HepG2 (cell line): ENCODE measurements around the gene MAP3K5. TPM values are rescaled to one million over a fixed set of nuclear protein-coding genes. Genes with fewer than 3 reads are reported as not detected.
A peak's percentile ranks its signal among the peaks of the same experiment; 100 is the strongest.

Experiments
- ATAC-seq: fragments of 200-7000 bp; cut with Tn5 transposase; 3 replicates; pipeline ENCODE4 v1.9.1; 2020; ENCODE audit warnings: mild to moderate bottlenecking, moderate library complexity
- BruUV-seq: library from RNA; stranded (reverse); fragments of 400-500 nt; replicated peaks from 2 replicates; lab custom pipeline; 2021; lab: Mats Ljungman, UMichigan
- CTCF ChIA-PET: fragments of 300-600 bp; formaldehyde crosslinking; extraction: SDS; loops from one replicate; lab custom pipeline; 2021; ENCODE audit warnings: low total read pairs, inconsistent platforms, low intra/inter-chr PET ratio; lab: Yijun Ruan, JAX
- POLR2A ChIA-PET: fragments of 350-600 bp; sonication (Branson Sonifier 250); formaldehyde crosslinking; loops from one replicate; lab custom pipeline; 2020; ENCODE audit warnings: antibody characterized with exemption, inconsistent platforms; lab: Yijun Ruan, JAX
- DNase-seq: peaks from one replicate; pipeline ENCODE4 v3.0.0-alpha.2; 2015; ENCODE audit warnings: low spot score
- FAIRE-seq: peaks from 3 replicates; lab custom pipeline; 2011; peaks lifted over from hg19 to GRCh38; lab: Jason Lieb, UNC
- H2AFZ ChIP-seq: one replicate; pipeline ENCODE4 v1.6.1; 2011; ENCODE audit warnings: low read length, inconsistent platforms
- H3K27ac ChIP-seq: fragments of 300-600 bp; 3 replicates; pipeline ENCODE4 v1.8.0; 2011; ENCODE audit warnings: mixed run types, mild to moderate bottlenecking, mixed read lengths, low read length, inconsistent platforms; ENCODE audit not compliant: insufficient read depth; ENCODE audit errors: extremely low read length
- H3K27me3 ChIP-seq, 2 experiments: fragments of 200-600 bp in 1 of 2; 2 replicates in 1 of 2; 3 replicates in 1 of 2; pipeline versions ENCODE4 v1.6.0 to v1.8.0; 2011; ENCODE audit warnings: low read length in 2 of 2, mild to moderate bottlenecking in 2 of 2, moderate library complexity in 2 of 2, inconsistent platforms in 1 of 2; ENCODE audit not compliant: insufficient read depth in 2 of 2, control insufficient read depth in 1 of 2
- H3K36me3 ChIP-seq, 2 experiments: fragments of 200-600 bp in 1 of 2; replicated peaks in 1 of 2; 2 replicates in 1 of 2; 3 replicates in 1 of 2; pipeline versions ENCODE4 v1.5.1 to v1.8.0; 2011; ENCODE audit warnings: low read length in 2 of 2, inconsistent platforms in 1 of 2; ENCODE audit not compliant: insufficient read depth in 2 of 2, control insufficient read depth in 1 of 2
- H3K4me1 ChIP-seq: 2 replicates; pipeline ENCODE4 v1.5.1; 2012; ENCODE audit warnings: low read length, inconsistent platforms; ENCODE audit not compliant: insufficient read depth
- H3K4me2 ChIP-seq: 2 replicates; pipeline ENCODE4 v1.6.0; 2011; ENCODE audit warnings: low read depth, low read length, inconsistent platforms
- H3K4me3 ChIP-seq, 3 experiments: fragments of 200-600 bp in 1 of 3; sonication (generic), shearing (Covaris generic) in 1 of 3; replicated peaks in 1 of 3; 2 replicates each; pipeline ENCODE4 v1.5.1; 2011 to 2016; ENCODE audit warnings: low read length in 3 of 3, inconsistent platforms in 2 of 3, low read depth in 2 of 3, mild to moderate bottlenecking in 2 of 3, control low read depth in 1 of 3, mixed read lengths in 1 of 3; ENCODE audit not compliant: insufficient read depth in 1 of 3
- H3K79me2 ChIP-seq: one replicate; pipeline ENCODE4 v1.6.1; 2011; ENCODE audit warnings: low read length, inconsistent platforms; ENCODE audit not compliant: insufficient read depth
- H3K9ac ChIP-seq: 2 replicates; pipeline ENCODE4 v1.6.0; 2011; ENCODE audit warnings: mild to moderate bottlenecking, low read depth, low read length, inconsistent platforms; ENCODE audit not compliant: insufficient read depth
- H3K9me3 ChIP-seq: 2 replicates; pipeline ENCODE4 v1.5.1; 2012; ENCODE audit warnings: mild to moderate bottlenecking, low read length
- H4K20me1 ChIP-seq: 2 replicates; pipeline ENCODE4 v1.6.0; 2011; ENCODE audit warnings: inconsistent platforms, mild to moderate bottlenecking, low read length, moderate library complexity; ENCODE audit not compliant: insufficient read depth
- AFF4 ChIP-seq: sonication (generic); formaldehyde crosslinking; IDR thresholded peaks from 2 replicates; pipeline ENCODE4 v1.4.0; 2020; ENCODE audit warnings: missing genetic modification reagents
- GTF3A ChIP-seq: sonication (generic); formaldehyde crosslinking; conservative IDR thresholded peaks from 2 replicates; pipeline ENCODE4 v1.4.0; 2020; ENCODE audit warnings: mild to moderate bottlenecking, missing genetic modification reagents
- MATR3 ChIP-seq: sonication (generic); formaldehyde crosslinking; IDR thresholded peaks from 2 replicates; pipeline ENCODE4 v1.4.0; 2020; ENCODE audit warnings: missing genetic modification reagents
- SP1 ChIP-seq, 2 experiments: fragments of 450-650 bp in 1 of 2; sonication (generic) in 1 of 2; formaldehyde crosslinking in 1 of 2; IDR thresholded peaks; 2 replicates each; pipeline versions ENCODE4 v1.4.0 to v1.6.1; 2016 to 2020; ENCODE audit warnings: missing genetic modification reagents in 1 of 2
- TARDBP ChIP-seq: sonication (generic); formaldehyde crosslinking; IDR thresholded peaks from 2 replicates; pipeline ENCODE4 v1.8.0; 2022; ENCODE audit warnings: mild to moderate bottlenecking, missing genetic modification reagents
- ZNF572 ChIP-seq: sonication (generic); formaldehyde crosslinking; IDR thresholded peaks from 2 replicates; pipeline ENCODE4 v1.5.1; 2020; ENCODE audit warnings: mild to moderate bottlenecking, missing genetic modification reagents
- ZNF629 ChIP-seq: sonication (generic); formaldehyde crosslinking; conservative IDR thresholded peaks from 2 replicates; pipeline ENCODE4 v1.5.0; 2020; ENCODE audit warnings: missing genetic modification reagents
- ZNF672 ChIP-seq: sonication (generic); formaldehyde crosslinking; IDR thresholded peaks from 2 replicates; pipeline ENCODE4 v1.8.1; 2022; ENCODE audit warnings: missing genetic modification reagents
- ZSCAN31 ChIP-seq: sonication (generic); formaldehyde crosslinking; IDR thresholded peaks from 2 replicates; pipeline ENCODE4 v1.5.0; 2020; ENCODE audit warnings: low read depth, mild to moderate bottlenecking, missing genetic modification reagents
- WGBS: methylation state at CpG from one replicate; pipeline ENCODE4 v1.1.6; 2017; ENCODE audit warnings: low lambda C conversion rate; 5-methylcytosine and 5-hydroxymethylcytosine counted together
- in situ Hi-C: cut with HindIII; loops from 2 replicates; pipeline ENCODE4 v1.10.0; 2017; ENCODE audit warnings: low pct_unique_long_range_greater_than_20kb; ENCODE audit not compliant: extremely low pct_ligation_motif_present
- intact Hi-C: fragments of 100-400 bp; cut with micrococcal nuclease; formaldehyde crosslinking; loops from one replicate; pipeline ENCODE4 v1.10.0; 2022; ENCODE audit not compliant: unreplicated experiment
- polyA plus RNA-seq, 8 experiments: library from polyadenylated mRNA; depleted of rRNA in 3 of 8; stranded (reverse) in 7 of 8; unstranded in 1 of 8; fragments of >200 nt; fragmentation: Illumina TruSeq in 4 of 8; extraction: Trizol in 4 of 8; gene quantifications; 2 replicates each; pipeline versions ENCODE4 v1.2.1 to v1.2.3, GENCODE V29; 2011 to 2016; ENCODE audit warnings: low read depth in 4 of 8, missing spikeins in 1 of 8, mixed read lengths in 1 of 8; ENCODE audit not compliant: insufficient read depth in 1 of 8
- total RNA-seq, 5 experiments: library from RNA; depleted of rRNA; stranded (reverse); fragments of >200 nt; fragmentation: Illumina TruSeq; extraction: Trizol; gene quantifications; 2 replicates each; pipeline ENCODE4 v1.2.3, GENCODE V29; 2016; ENCODE audit warnings: low read depth in 1 of 5
- TF ChIP-seq, protein P1 (sequence below): sonication (generic); formaldehyde crosslinking; IDR thresholded peaks from 2 replicates; pipeline ENCODE4 v1.5.1; 2020; ENCODE audit warnings: mild to moderate bottlenecking, missing genetic modification reagents, borderline replicate concordance

The MAP3K5 gene
- total and polyA plus RNA-seq, 2 of the 13 experiments (the other 11 are each of a cell fraction or from before 2014, with no cell fraction given): not detected

DNA sequence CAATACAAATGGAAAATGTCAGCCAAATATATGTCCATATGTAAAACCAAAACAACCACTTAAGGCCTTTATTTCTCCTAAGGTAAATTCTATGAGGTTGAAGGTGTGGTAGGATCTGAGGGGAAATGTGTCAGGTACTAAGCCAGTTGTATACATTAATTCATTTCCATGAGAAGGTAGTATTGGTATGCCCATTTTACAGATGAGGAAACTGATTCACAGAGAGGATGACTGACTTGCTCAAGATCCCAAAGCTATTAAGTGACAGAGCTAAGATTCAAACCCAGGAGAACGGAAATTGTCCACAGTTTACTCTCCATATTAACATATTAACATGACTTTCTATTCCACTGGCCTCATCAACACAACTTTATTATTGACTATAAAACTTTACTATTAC is 177.9 kb downstream of the MAP3K5 start:
- Histone ChIP-seq H4K20me1 (no peaks in the 10 kb centered on the region), H3K36me3 (no peaks in the 10 kb centered on the region), H3K9ac (no peak overlapping the region), H3K27ac (no peak overlapping the region), H3K4me2 (no peak overlapping the region), H3K4me1 (no peaks in the 10 kb centered on the region), H3K79me2 (no peaks in the 10 kb centered on the region), H3K4me3 (no peak overlapping the region)
- no peak for ATAC-seq
- CTCF ChIA-PET: no interaction called here
- no peak for DNase-seq
- in situ Hi-C loops (no loop called here), intact Hi-C loops (no loop called here)
- BruUV-seq: no TSS peak
- FAIRE-seq: no peak
- TF ChIP-seq ZNF629 (CRISPR knock-in tag) (0 out of 2 replicates have a peak, but pooled peaks have one; percentile 20), AFF4 (CRISPR knock-in tag) (no peak)
- TF ChIP-seq, all 625 proteins: peak for 1
- Histone ChIP-seq H3K9me3 (no peaks in the 10 kb centered on the region), H2AFZ (no peak overlapping the region), H3K27me3 (no peaks in the 10 kb centered on the region; a peak in 1 of 5 replicates)
- POLR2A ChIA-PET: no interaction called here
- 29% methylated on average over 1 of the region's 1 CpG for WGBS

- BruUV-seq: no TSS peak
- 11% methylated on average over 3 of the region's 3 CpGs for WGBS
- POLR2A ChIA-PET: no interaction called here
- TF ChIP-seq GTF3A (CRISPR knock-in tag): no peak
- TF ChIP-seq, protein P1, sequence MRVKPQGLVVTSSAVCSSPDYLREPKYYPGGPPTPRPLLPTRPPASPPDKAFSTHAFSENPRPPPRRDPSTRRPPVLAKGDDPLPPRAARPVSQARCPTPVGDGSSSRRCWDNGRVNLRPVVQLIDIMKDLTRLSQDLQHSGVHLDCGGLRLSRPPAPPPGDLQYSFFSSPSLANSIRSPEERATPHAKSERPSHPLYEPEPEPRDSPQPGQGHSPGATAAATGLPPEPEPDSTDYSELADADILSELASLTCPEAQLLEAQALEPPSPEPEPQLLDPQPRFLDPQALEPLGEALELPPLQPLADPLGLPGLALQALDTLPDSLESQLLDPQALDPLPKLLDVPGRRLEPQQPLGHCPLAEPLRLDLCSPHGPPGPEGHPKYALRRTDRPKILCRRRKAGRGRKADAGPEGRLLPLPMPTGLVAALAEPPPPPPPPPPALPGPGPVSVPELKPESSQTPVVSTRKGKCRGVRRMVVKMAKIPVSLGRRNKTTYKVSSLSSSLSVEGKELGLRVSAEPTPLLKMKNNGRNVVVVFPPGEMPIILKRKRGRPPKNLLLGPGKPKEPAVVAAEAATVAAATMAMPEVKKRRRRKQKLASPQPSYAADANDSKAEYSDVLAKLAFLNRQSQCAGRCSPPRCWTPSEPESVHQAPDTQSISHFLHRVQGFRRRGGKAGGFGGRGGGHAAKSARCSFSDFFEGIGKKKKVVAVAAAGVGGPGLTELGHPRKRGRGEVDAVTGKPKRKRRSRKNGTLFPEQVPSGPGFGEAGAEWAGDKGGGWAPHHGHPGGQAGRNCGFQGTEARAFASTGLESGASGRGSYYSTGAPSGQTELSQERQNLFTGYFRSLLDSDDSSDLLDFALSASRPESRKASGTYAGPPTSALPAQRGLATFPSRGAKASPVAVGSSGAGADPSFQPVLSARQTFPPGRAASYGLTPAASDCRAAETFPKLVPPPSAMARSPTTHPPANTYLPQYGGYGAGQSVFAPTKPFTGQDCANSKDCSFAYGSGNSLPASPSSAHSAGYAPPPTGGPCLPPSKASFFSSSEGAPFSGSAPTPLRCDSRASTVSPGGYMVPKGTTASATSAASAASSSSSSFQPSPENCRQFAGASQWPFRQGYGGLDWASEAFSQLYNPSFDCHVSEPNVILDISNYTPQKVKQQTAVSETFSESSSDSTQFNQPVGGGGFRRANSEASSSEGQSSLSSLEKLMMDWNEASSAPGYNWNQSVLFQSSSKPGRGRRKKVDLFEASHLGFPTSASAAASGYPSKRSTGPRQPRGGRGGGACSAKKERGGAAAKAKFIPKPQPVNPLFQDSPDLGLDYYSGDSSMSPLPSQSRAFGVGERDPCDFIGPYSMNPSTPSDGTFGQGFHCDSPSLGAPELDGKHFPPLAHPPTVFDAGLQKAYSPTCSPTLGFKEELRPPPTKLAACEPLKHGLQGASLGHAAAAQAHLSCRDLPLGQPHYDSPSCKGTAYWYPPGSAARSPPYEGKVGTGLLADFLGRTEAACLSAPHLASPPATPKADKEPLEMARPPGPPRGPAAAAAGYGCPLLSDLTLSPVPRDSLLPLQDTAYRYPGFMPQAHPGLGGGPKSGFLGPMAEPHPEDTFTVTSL: no peak
- TF ChIP-seq ZNF672 (CRISPR knock-in tag): no peak
- TF ChIP-seq MATR3 (CRISPR knock-in tag): no peak
- no peak for TF ChIP-seq ZNF572
- no peak for TF ChIP-seq SP1 (IDR thresholded peaks at IDR 0.05)
- no peak for TF ChIP-seq SP1 (CRISPR knock-in tag; IDR thresholded peaks at IDR 0.05)
- TF ChIP-seq ZSCAN31 (CRISPR knock-in tag): no peak
- TF ChIP-seq TARDBP: no peak
Observed at GRCh38 chr6:136613477-136613876, 178.8 kb downstream of the MAP3K5 start.

More at GRCh38 chr6:136613477-136613876, 178.8 kb downstream of the MAP3K5 start:
- no peaks in the 10 kb centered on the region for H3K27me3 ChIP-seq
- H2AFZ ChIP-seq: no peak overlapping the region
- H3K4me3 ChIP-seq: no peak overlapping the region
- H3K36me3 ChIP-seq: no peaks in the 10 kb centered on the region
- H3K4me2 ChIP-seq: no peak overlapping the region
- no peak overlapping the region for H3K9ac ChIP-seq
- H3K4me1 ChIP-seq: no peaks in the 10 kb centered on the region
- H4K20me1 ChIP-seq: no peaks in the 10 kb centered on the region
- ATAC-seq (no peak), FAIRE-seq (no peak), DNase-seq (no peak)
- no peak overlapping the region for H3K27ac ChIP-seq
- CTCF ChIA-PET: no interaction called here
- no peaks in the 10 kb centered on the region for H3K9me3 ChIP-seq
- in situ Hi-C loops (no loop called here), intact Hi-C loops (no loop called here)
- H3K79me2 ChIP-seq: no peaks in the 10 kb centered on the region
